Urinary bladder (tissue), 4 donors: ENCODE data around the gene TRIM37. TPM values are rescaled to one million over a fixed set of nuclear protein-coding genes. Genes with fewer than 3 reads are reported as not detected.
A peak's percentile ranks its signal among the peaks of the same experiment; 100 is the strongest.
"Not testable (repeated sequence)": the region's sequence is repeated elsewhere in the genome, so short reads cannot be mapped to it uniquely, and the experiment has no call there.

Experiments used
- DNase-seq: peaks from one replicate; pipeline ENCODE4 v3.0.0-alpha.2; 2015; ENCODE audit errors: extremely low spot score
- H3K27ac ChIP-seq: one replicate; pipeline ENCODE4 v1.5.1; 2013; ENCODE audit warnings: low read depth, mild to moderate bottlenecking, moderate library complexity
- H3K36me3 ChIP-seq: one replicate; pipeline ENCODE4 v1.6.1; 2013; ENCODE audit warnings: mild to moderate bottlenecking, moderate library complexity; ENCODE audit not compliant: insufficient read depth
- H3K4me1 ChIP-seq: one replicate; pipeline ENCODE4 v1.6.1; 2013; ENCODE audit warnings: mild to moderate bottlenecking, moderate library complexity; ENCODE audit not compliant: insufficient read depth
- H3K4me3 ChIP-seq: one replicate; pipeline ENCODE4 v1.5.1; 2013; ENCODE audit warnings: low read depth, low read length
- WGBS: extraction: QIAGEN DNeasy Blood & Tissue Kit; methylation state at CpG from one replicate; pipeline ENCODE4 v1.1.7; 2013; 5-methylcytosine and 5-hydroxymethylcytosine counted together
- polyA plus RNA-seq: library from polyadenylated mRNA; stranded (reverse); fragments of 200-250 nt; gene quantifications from one replicate; pipeline ENCODE4 v1.2.3, GENCODE V29; 2013
- total RNA-seq: library from RNA; depleted of rRNA; stranded (reverse); fragments of >200 nt; gene quantifications from one replicate; pipeline ENCODE4 v1.2.3, GENCODE V29; 2014
- donor health status: healthy with polysubstance abuse.
- donor health status: healthy.

Gene TRIM37
- total and polyA plus RNA-seq, 2 donors: 16.5 to 42.2 TPM

DNA sequence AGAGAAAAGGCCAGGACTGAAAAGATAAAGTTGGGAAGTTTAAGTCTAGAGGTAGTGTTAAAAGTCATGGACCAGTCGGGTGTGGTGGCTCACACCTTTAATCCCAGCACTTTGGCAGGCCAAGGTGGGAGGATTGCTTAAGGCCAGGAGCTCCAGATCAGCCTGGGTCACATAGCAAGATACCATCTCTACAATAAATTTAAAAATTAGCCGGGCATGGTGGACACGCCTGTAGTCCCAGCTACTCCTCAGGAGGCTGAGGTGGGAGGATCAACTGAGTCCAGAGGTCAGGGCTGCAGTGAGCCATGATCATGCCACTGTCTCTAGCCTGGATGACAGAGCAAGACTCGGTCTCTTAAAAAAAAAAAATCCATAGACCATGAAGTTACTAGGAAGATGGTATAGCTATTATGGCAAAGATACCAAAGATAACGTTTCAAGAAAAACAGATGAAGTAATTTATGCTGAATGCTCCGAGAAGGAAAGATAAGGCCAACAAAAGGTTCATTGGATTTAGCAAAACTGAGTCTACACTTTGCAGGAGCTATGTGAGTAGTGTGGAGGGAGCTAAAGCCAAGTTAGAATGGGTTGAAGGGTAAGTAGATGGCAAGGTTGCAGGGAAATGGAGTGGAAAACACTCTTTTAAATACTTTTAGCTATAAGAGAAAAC, 11.7 kb downstream of the TRIM37 start:
- 84% methylated on average over 6 of the region's 6 CpGs for WGBS
- DNase-seq: no peak
- Histone ChIP-seq H3K4me3 (no peak overlapping the region), H3K36me3 (peaks cover 2% of the 10 kb centered on the region), H3K4me1 (no peaks in the 10 kb centered on the region), H3K27ac (no peak overlapping the region)

DNA sequence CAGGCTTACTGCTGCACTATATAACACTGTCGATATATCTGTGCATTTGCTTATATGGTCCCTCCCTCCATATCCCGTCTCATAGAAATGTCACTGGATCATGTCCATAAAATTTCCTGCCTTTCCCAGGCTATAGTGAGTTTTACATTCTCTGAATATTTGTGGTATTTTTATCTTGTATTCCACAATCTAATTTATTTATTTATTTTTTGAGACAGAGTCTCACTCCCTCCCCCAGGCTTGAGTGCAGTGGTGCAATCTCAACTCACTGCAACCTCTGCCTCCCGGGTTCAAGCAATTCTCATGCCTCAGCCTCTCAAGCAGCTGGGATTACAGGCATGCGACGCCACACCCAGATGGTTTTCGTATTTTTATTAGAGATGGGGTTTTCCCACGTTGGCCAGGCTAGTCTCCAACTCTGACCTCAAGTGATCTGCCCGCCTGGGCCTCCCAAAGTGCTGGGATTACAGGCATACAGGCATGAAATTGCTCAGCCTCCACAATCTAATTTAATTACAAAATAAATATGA, 12.9 kb downstream of the TRIM37 start:
- DNase-seq: peak; percentile 20
- Histone ChIP-seq H3K36me3 (no peaks in the 10 kb centered on the region), H3K4me1 (no peaks in the 10 kb centered on the region), H3K4me3 (no peak overlapping the region), H3K27ac (no peak overlapping the region)
- WGBS: 17% methylated on average over 8 of the region's 8 CpGs

GRCh38 chr17:59093145-59093701, 13.5 kb downstream of the TRIM37 start:
- Histone ChIP-seq H3K4me3 (no peak overlapping the region), H3K4me1 (no peaks in the 10 kb centered on the region), H3K36me3 (no peaks in the 10 kb centered on the region), H3K27ac (no peak overlapping the region)
- DNase-seq: no peak
- WGBS: 26% methylated on average over 4 of the region's 4 CpGs

GRCh38 chr17:59090593-59090992, 16.1 kb downstream of the TRIM37 start:
- not testable (repeated sequence) for H3K4me1 ChIP-seq, H3K27ac ChIP-seq, DNase-seq, H3K36me3 ChIP-seq, H3K4me3 ChIP-seq
- 92% methylated on average over 12 of the region's 12 CpGs for WGBS

GRCh38 chr17:59084154-59084553, 22.5 kb downstream of the TRIM37 start:
- no peaks in the 10 kb centered on the region for H3K4me1 ChIP-seq
- no peak overlapping the region for H3K4me3 ChIP-seq
- no peak overlapping the region for H3K27ac ChIP-seq
- 94% methylated on average over 4 of the region's 4 CpGs for WGBS
- no peak for DNase-seq
- no peaks in the 10 kb centered on the region for H3K36me3 ChIP-seq

- peaks cover 5% of the 10 kb centered on the region for H3K36me3 ChIP-seq
- no peak for DNase-seq
- H3K4me1 ChIP-seq: no peaks in the 10 kb centered on the region
- no peak overlapping the region for H3K4me3 ChIP-seq
- no peak overlapping the region for H3K27ac ChIP-seq
Observed at GRCh38 chr17:59074494-59074893, 32.2 kb downstream of the TRIM37 start.

- WGBS: 96% methylated on average over 1 of the region's 1 CpG
- no peak overlapping the region for H3K4me3 ChIP-seq
- no peak overlapping the region for H3K27ac ChIP-seq
- H3K4me1 ChIP-seq: no peaks in the 10 kb centered on the region
- peaks cover 5% of the 10 kb centered on the region for H3K36me3 ChIP-seq
- no peak for DNase-seq
Observed at GRCh38 chr17:59073972-59074371, 32.7 kb downstream of the TRIM37 start.

- peaks cover 5% of the 10 kb centered on the region for H3K36me3 ChIP-seq
- no peak overlapping the region for H3K27ac ChIP-seq
- no peaks in the 10 kb centered on the region for H3K4me1 ChIP-seq
- no peak for DNase-seq
- WGBS: 96% methylated on average over 1 of the region's 1 CpG
- no peak overlapping the region for H3K4me3 ChIP-seq
Observed at GRCh38 chr17:59069856-59070255, 36.8 kb downstream of the TRIM37 start.

DNA sequence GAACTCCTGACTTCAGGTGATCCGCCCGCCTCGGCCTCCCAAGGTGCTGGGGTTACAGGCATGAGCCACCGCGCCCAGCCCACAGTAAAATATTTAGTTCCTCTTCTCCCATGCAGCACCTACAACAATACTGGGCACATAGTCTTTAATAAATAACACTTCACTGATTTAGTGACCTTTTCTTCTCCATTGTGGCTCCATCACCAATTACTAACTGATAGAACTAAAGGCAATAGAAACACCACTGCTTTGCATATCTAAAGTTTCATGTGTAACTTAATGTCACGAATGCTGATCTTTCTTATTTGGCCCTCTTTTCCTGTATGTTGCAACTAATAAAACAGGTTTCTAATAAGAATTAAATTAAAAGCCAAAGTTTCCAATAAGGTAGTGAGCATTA, 38.9 kb downstream of the TRIM37 start:
- H3K27ac ChIP-seq: no peak overlapping the region
- 96% methylated on average over 6 of the region's 6 CpGs for WGBS
- H3K4me3 ChIP-seq: no peak overlapping the region
- H3K36me3 ChIP-seq: peaks cover 3% of the 10 kb centered on the region
- no peaks in the 10 kb centered on the region for H3K4me1 ChIP-seq
- no peak for DNase-seq

DNA sequence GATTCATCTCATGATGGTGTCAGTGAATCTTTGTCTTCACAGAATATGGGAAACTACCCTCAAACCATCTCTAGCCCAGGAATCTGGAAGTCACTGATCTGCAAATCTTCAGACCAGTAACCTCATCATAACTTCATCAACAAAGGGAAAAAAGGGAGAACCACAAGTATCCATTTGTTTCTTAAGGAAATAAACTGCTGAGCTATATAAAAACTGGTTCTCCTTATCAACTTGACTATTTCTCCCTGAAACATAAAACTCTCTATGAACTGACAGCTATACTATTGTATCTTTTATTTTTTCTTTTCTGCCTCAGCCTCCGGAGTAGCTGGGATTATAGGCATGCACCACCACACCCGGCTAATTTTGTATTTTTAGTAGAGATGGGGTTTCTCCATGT, 39.3 kb downstream of the TRIM37 start:
- Histone ChIP-seq H3K27ac (no peak overlapping the region), H3K4me1 (no peaks in the 10 kb centered on the region), H3K36me3 (peaks cover 3% of the 10 kb centered on the region), H3K4me3 (no peak overlapping the region)
- 86% methylated on average over 2 of the region's 2 CpGs for WGBS
- DNase-seq: no peak

GRCh38 chr17:59062509-59062908, 44.2 kb downstream of the TRIM37 start:
- WGBS: 93% methylated on average over 2 of the region's 2 CpGs
- Histone ChIP-seq H3K27ac (no peak overlapping the region), H3K4me3 (no peak overlapping the region), H3K4me1 (no peaks in the 10 kb centered on the region), H3K36me3 (peaks cover 1% of the 10 kb centered on the region)
- DNase-seq: no peak

DNA sequence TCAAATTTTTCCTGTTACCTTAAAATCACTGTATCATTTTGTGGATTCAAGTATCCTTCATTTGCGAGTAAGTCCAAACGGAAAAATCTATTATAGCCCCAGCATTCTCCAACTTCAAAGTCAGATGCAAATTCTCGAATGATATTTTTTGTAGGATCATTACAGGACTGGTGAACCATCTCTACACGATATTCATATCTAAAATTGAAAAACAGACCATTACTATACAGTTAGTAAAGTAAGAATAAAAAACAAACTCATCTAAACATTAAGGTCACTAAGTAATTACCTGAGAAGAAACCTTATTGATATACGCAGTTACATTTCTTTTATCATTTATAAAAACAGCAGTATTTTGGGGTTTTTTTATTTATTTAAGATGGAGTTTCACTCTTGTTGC, 49.8 kb downstream of the TRIM37 start:
- H3K4me1 ChIP-seq: no peaks in the 10 kb centered on the region
- DNase-seq: no peak
- H3K4me3 ChIP-seq: no peak overlapping the region
- H3K27ac ChIP-seq: no peak overlapping the region
- 98% methylated on average over 5 of the region's 5 CpGs for WGBS
- no peaks in the 10 kb centered on the region for H3K36me3 ChIP-seq

- 68% methylated on average over 1 of the region's 1 CpG for WGBS
- DNase-seq: no peak
- H3K4me1 ChIP-seq: no peaks in the 10 kb centered on the region
- peaks cover 2% of the 10 kb centered on the region for H3K36me3 ChIP-seq
- H3K4me3 ChIP-seq: no peak overlapping the region
- no peak overlapping the region for H3K27ac ChIP-seq
Observed at GRCh38 chr17:59049798-59050197, 56.9 kb downstream of the TRIM37 start.

GRCh38 chr17:59047616-59048015, 59.1 kb downstream of the TRIM37 start:
- Histone ChIP-seq H3K4me3 (no peak overlapping the region), H3K36me3 (peaks cover 7% of the 10 kb centered on the region), H3K27ac (no peak overlapping the region), H3K4me1 (no peaks in the 10 kb centered on the region)
- DNase-seq: no peak
- WGBS: 36% methylated on average over 3 of the region's 3 CpGs
